Airway epithelial cell (primary cell): ENCODE data around the gene PRKACG. TPM values are rescaled to one million over a fixed set of nuclear protein-coding genes. Genes with fewer than 3 reads are reported as not detected.

Experiments
- total RNA-seq: library from RNA; depleted of rRNA; stranded (reverse); fragments of >200 nt; gene quantifications from 2 replicates; pipeline ENCODE4 v1.2.3, GENCODE V29; 2015

PRKACG gene
- total RNA-seq, result not detected in 2 replicates

GRCh38 chr9:69014013-69014412 is at the start of gene PRKACG:
PRKACG (minus strand) TSS chr9:69014113; CDS start chr9:69014092, 21 bp downstream.

GRCh38 chr9:69035438-69036308 is 21.8 kb upstream of the PRKACG start, which contains the start of gene FXN:
FXN (plus strand) TSS chr9:69035752; CDS start chr9:69035783, 31 bp downstream.

Other genes with a start within 250 kb of the PRKACG start
- gene FXN, start 21.6 kb upstream of the PRKACG start, total RNA-seq, result 10.5 and 13.9 TPM in 2 replicates
- 87.5 and 108 TPM in 2 replicates for gene TJP2, start 160.2 kb upstream of the PRKACG start, total RNA-seq